Measurements from ENCODE around the gene CELSR1. TPM values are rescaled to one million over a fixed set of nuclear protein-coding genes. Genes with fewer than 3 reads are reported as not detected.

CELSR1 gene
- total and polyA plus RNA-seq, 7 experiments from 2014 or later = 0.36 to 4.7 (median 0.97) TPM

GRCh38 chr22:46415776-46416519 lies 121.5 kb downstream of the CELSR1 start:
- H3K27me3 ChIP-seq (ENCODE audit: control insufficient read depth in 2 of 2, insufficient read depth in 2 of 2, low read length in 2 of 2) = no peaks in the 10 kb centered on the region
- DNase-seq (no peak), ATAC-seq (no peak)
- H3K36me3 ChIP-seq (ENCODE audit: control insufficient read depth in 2 of 3, insufficient read depth in 3 of 3, low read length in 3 of 3) = no peaks in the 10 kb centered on the region
- H3K27me3 Mint-ChIP-seq = peaks cover 0 to 3% (median 0%) of the 10 kb centered on the region in 5 donors
- ChIA-PET CTCF (no interaction called here), POLR2A (no interaction called here)
- no peaks in the 10 kb centered on the region for H3K4me1 ChIP-seq (ENCODE audit: control insufficient read depth in 2 of 2, insufficient read depth in 2 of 2, low read length in 2 of 2)
- no peak overlapping the region for H3K4me3 ChIP-seq (ENCODE audit: low read length)
- peak overlapping the region in 1 of 10 donors; percentile 7 for H3K4me3 Mint-ChIP-seq
- H3K9me3 Mint-ChIP-seq = no peaks in the 10 kb centered on the region
- peaks cover 0 to under 1% (median 0%) of the 10 kb centered on the region in 7 donors for H3K4me1 Mint-ChIP-seq
- intact Hi-C loops (cut with micrococcal nuclease) = no loop called here
- no peaks in the 10 kb centered on the region for H3K9me3 ChIP-seq (ENCODE audit: control insufficient read depth in 2 of 3, low read length in 3 of 3)
- H3K27ac ChIP-seq (ENCODE audit: low read depth, low read length) = no peak overlapping the region
- no peak overlapping the region for H3K27ac Mint-ChIP-seq
- H3K36me3 Mint-ChIP-seq = no peaks in the 10 kb centered on the region

DNA sequence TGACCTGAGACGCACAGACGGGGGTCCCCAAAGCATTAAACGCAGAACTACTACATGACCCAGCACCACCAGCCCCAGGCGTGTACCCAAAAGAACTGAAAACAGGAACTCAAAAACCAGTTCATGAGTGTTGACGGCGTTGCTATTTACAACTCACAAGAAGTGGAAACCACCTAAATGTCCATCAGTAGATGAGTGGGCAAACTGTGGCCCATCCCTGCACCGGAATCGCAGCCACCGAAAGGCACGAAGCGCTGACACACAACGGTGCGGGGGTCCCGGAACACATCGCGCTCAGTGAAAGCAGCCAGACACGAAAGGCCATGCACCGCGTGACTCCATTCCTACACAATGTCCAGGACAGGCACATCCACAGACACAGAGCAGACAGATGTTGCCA lies 122.7 kb downstream of the CELSR1 start:
- Mint-ChIP-seq H3K9me3 (no peaks in the 10 kb centered on the region), H3K4me1 (no peaks in the 10 kb centered on the region), H3K27ac (no peak overlapping the region), H3K36me3 (no peaks in the 10 kb centered on the region), H3K27me3 (peaks cover 0 to 3% (median 0%) of the 10 kb centered on the region in 5 donors), H3K4me3 (no peak overlapping the region)
- Histone ChIP-seq H3K27ac (ENCODE audit: low read depth, low read length) (no peak overlapping the region), H3K4me1 (ENCODE audit: control insufficient read depth in 2 of 2, insufficient read depth in 2 of 2, low read length in 2 of 2) (no peaks in the 10 kb centered on the region), H3K9me3 (ENCODE audit: control insufficient read depth in 2 of 3, low read length in 3 of 3) (no peaks in the 10 kb centered on the region), H3K27me3 (ENCODE audit: control insufficient read depth in 2 of 2, insufficient read depth in 2 of 2, low read length in 2 of 2) (no peaks in the 10 kb centered on the region), H3K36me3 (ENCODE audit: control insufficient read depth in 2 of 3, insufficient read depth in 3 of 3, low read length in 3 of 3) (no peaks in the 10 kb centered on the region), H3K4me3 (ENCODE audit: low read length) (no peak overlapping the region)
- no peak for ATAC-seq
- ChIA-PET POLR2A (no interaction called here), CTCF (no interaction called here)
- intact Hi-C loops (cut with micrococcal nuclease) = no loop called here
- no peak for DNase-seq

DNA sequence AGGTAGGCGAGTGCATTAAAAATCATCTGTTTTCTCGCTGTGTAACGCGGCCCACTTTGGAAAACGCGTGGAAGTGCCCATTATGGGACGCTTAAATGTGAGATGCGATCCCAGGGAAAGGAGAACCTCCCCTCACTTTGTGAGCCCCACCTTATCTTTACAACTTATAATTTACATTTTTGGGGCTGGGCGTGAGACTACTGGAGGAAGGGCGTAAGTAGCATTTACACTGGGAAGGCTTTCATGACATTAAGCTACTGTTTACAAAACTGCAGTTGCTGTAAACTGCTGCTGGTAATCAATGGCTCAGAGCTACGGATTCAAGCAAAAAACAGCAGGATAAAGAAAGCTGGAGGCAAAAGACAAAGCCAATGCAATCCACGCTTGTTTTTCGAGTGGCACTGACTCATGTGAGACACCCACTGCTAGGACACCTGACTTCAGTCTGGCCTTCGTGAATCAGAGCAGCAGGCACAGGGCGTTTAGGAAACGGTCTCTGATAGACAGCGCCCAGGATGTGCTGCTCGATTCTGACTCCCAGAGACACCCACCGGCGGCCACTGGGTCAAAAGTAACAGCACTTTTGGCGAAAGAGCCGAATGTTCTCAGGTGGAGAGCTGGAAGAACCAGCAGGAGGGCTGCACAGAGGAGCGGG lies 123.6 kb downstream of the CELSR1 start:
- ChIA-PET POLR2A (no interaction called here), CTCF (no interaction called here)
- ATAC-seq (no peak), DNase-seq (no peak)
- intact Hi-C loops (cut with micrococcal nuclease) = no loop called here
- Histone ChIP-seq H3K27ac (ENCODE audit: low read depth, low read length) (no peak overlapping the region), H3K9me3 (ENCODE audit: control insufficient read depth in 2 of 3, low read length in 3 of 3) (no peaks in the 10 kb centered on the region), H3K36me3 (ENCODE audit: control insufficient read depth in 2 of 3, insufficient read depth in 3 of 3, low read length in 3 of 3) (no peaks in the 10 kb centered on the region), H3K27me3 (ENCODE audit: control insufficient read depth in 2 of 2, insufficient read depth in 2 of 2, low read length in 2 of 2) (no peaks in the 10 kb centered on the region), H3K4me3 (ENCODE audit: low read length) (no peak overlapping the region), H3K4me1 (ENCODE audit: control insufficient read depth in 2 of 2, insufficient read depth in 2 of 2, low read length in 2 of 2) (no peaks in the 10 kb centered on the region)
- Mint-ChIP-seq H3K27ac (no peak overlapping the region), H3K4me1 (no peaks in the 10 kb centered on the region), H3K36me3 (no peaks in the 10 kb centered on the region), H3K9me3 (peaks cover 0 to 1% (median 0%) of the 10 kb centered on the region in 11 donors), H3K27me3 (peaks cover 0 to 3% (median 0%) of the 10 kb centered on the region in 5 donors), H3K4me3 (no peak overlapping the region)

GRCh38 chr22:46411347-46411746 lies 126.1 kb downstream of the CELSR1 start:
- Histone ChIP-seq H3K27me3 (ENCODE audit: control insufficient read depth in 2 of 2, insufficient read depth in 2 of 2, low read length in 2 of 2) (no peaks in the 10 kb centered on the region), H3K4me3 (ENCODE audit: low read length) (no peak overlapping the region), H3K4me1 (ENCODE audit: control insufficient read depth in 2 of 2, insufficient read depth in 2 of 2, low read length in 2 of 2) (no peaks in the 10 kb centered on the region), H3K9me3 (ENCODE audit: control insufficient read depth in 2 of 3, low read length in 3 of 3) (no peaks in the 10 kb centered on the region), H3K27ac (ENCODE audit: low read depth, low read length) (no peak overlapping the region), H3K36me3 (ENCODE audit: control insufficient read depth in 2 of 3, insufficient read depth in 3 of 3, low read length in 3 of 3) (no peaks in the 10 kb centered on the region)
- intact Hi-C loops (cut with micrococcal nuclease) = no loop called here
- peaks cover 0 to 1% (median 0%) of the 10 kb centered on the region in 11 donors for H3K9me3 Mint-ChIP-seq
- peaks cover 0 to 3% (median 0%) of the 10 kb centered on the region in 5 donors for H3K27me3 Mint-ChIP-seq
- POLR2A ChIA-PET = no interaction called here
- H3K27ac Mint-ChIP-seq = no peak overlapping the region
- DNase-seq = no peak
- CTCF ChIA-PET = no interaction called here
- H3K36me3 Mint-ChIP-seq = no peaks in the 10 kb centered on the region
- H3K4me3 Mint-ChIP-seq = no peak overlapping the region
- no peak for ATAC-seq
- no peaks in the 10 kb centered on the region for H3K4me1 Mint-ChIP-seq

- H3K4me1 Mint-ChIP-seq = no peaks in the 10 kb centered on the region
- CTCF ChIA-PET = no interaction called here
- Histone ChIP-seq H3K27ac (ENCODE audit: low read depth, low read length) (no peak overlapping the region), H3K36me3 (ENCODE audit: control insufficient read depth in 2 of 3, insufficient read depth in 3 of 3, low read length in 3 of 3) (no peaks in the 10 kb centered on the region), H3K4me3 (ENCODE audit: low read length) (no peak overlapping the region), H3K27me3 (ENCODE audit: control insufficient read depth in 2 of 2, insufficient read depth in 2 of 2, low read length in 2 of 2) (no peaks in the 10 kb centered on the region), H3K9me3 (ENCODE audit: control insufficient read depth in 2 of 3, low read length in 3 of 3) (no peaks in the 10 kb centered on the region), H3K4me1 (ENCODE audit: control insufficient read depth in 2 of 2, insufficient read depth in 2 of 2, low read length in 2 of 2) (no peaks in the 10 kb centered on the region)
- ATAC-seq (no peak), DNase-seq (no peak)
- no peak overlapping the region for H3K27ac Mint-ChIP-seq
- peaks cover 0 to 1% (median 0%) of the 10 kb centered on the region in 11 donors for H3K9me3 Mint-ChIP-seq
- no peak overlapping the region for H3K4me3 Mint-ChIP-seq
- POLR2A ChIA-PET = no interaction called here
- intact Hi-C loops (cut with micrococcal nuclease) = no loop called here
- H3K36me3 Mint-ChIP-seq = no peaks in the 10 kb centered on the region
- no peaks in the 10 kb centered on the region for H3K27me3 Mint-ChIP-seq
Measured at GRCh38 chr22:46410291-46410808, 127.1 kb downstream of the CELSR1 start.

- H3K27ac Mint-ChIP-seq = no peak overlapping the region
- Histone ChIP-seq H3K27me3 (ENCODE audit: control insufficient read depth in 2 of 2, insufficient read depth in 2 of 2, low read length in 2 of 2) (no peaks in the 10 kb centered on the region), H3K4me3 (ENCODE audit: low read length) (no peak overlapping the region), H3K36me3 (ENCODE audit: control insufficient read depth in 2 of 3, insufficient read depth in 3 of 3, low read length in 3 of 3) (no peaks in the 10 kb centered on the region), H3K4me1 (ENCODE audit: control insufficient read depth in 2 of 2, insufficient read depth in 2 of 2, low read length in 2 of 2) (no peaks in the 10 kb centered on the region), H3K9me3 (ENCODE audit: control insufficient read depth in 2 of 3, low read length in 3 of 3) (no peaks in the 10 kb centered on the region), H3K27ac (ENCODE audit: low read depth, low read length) (no peak overlapping the region)
- CTCF ChIA-PET = no interaction called here
- intact Hi-C loops (cut with micrococcal nuclease) = no loop called here
- H3K9me3 Mint-ChIP-seq = peaks cover 0 to 1% (median 0%) of the 10 kb centered on the region in 11 donors
- H3K36me3 Mint-ChIP-seq = no peaks in the 10 kb centered on the region
- no peak for ATAC-seq
- POLR2A ChIA-PET = no interaction called here
- H3K27me3 Mint-ChIP-seq = no peaks in the 10 kb centered on the region
- no peak for DNase-seq
- H3K4me3 Mint-ChIP-seq = no peak overlapping the region
- no peaks in the 10 kb centered on the region for H3K4me1 Mint-ChIP-seq
Measured at GRCh38 chr22:46409631-46410210, 127.7 kb downstream of the CELSR1 start.

Measured in naive thymus-derived CD4-positive, alpha-beta T cell (primary cell).